H1 (cell line): Measurements from ENCODE around the gene RPS6KA2. TPM values are rescaled to one million over a fixed set of nuclear protein-coding genes. Genes with fewer than 3 reads are reported as not detected.

Source experiments
- CTCF ChIA-PET: fragments of 300-600 bp; sonication (Branson Sonifier 250); formaldehyde crosslinking; loops from one replicate; lab custom pipeline; 2021; ENCODE audit not compliant: partially characterized antibody; lab: Charles Lee
- POLR2A ChIA-PET: fragments of 300-600 bp; sonication (Branson Sonifier 250); formaldehyde crosslinking; loops from one replicate; lab custom pipeline; 2021; ENCODE audit warnings: inconsistent platforms; ENCODE audit not compliant: partially characterized antibody; lab: Charles Lee
- DNase-seq, 2 experiments: peaks; one replicate each; pipeline versions ENCODE4 v3.0.0 to v3.0.0-alpha.2; 2010 to 2022; ENCODE audit warnings: low spot score in 2 of 2, low read depth in 1 of 2, mixed read lengths in 1 of 2
- FAIRE-seq: peaks from 2 replicates; lab custom pipeline; 2011; peaks lifted over from hg19 to GRCh38; lab: Jason Lieb, UNC
- H2AFZ ChIP-seq: 2 replicates; pipeline ENCODE4 v1.8.1; 2012; ENCODE audit warnings: low read length, inconsistent platforms
- H2AK5ac ChIP-seq: 2 replicates; pipeline ENCODE4 v1.6.1; 2013; ENCODE audit warnings: low read depth, low read length
- H2BK120ac ChIP-seq: replicated peaks from 2 replicates; pipeline ENCODE3; 2013; ENCODE audit warnings: low read depth, low read length, inconsistent platforms
- H2BK12ac ChIP-seq: 2 replicates; pipeline ENCODE4 v1.6.1; 2013; ENCODE audit warnings: low read depth, low read length
- H2BK15ac ChIP-seq: 2 replicates; pipeline ENCODE4 v1.6.1; 2013; ENCODE audit warnings: low read length
- H2BK20ac ChIP-seq: 2 replicates; pipeline ENCODE4 v1.6.1; 2013; ENCODE audit warnings: low read length
- H2BK5ac ChIP-seq: 2 replicates; pipeline ENCODE4 v1.6.1; 2013; ENCODE audit warnings: low read depth, low read length
- H3K14ac ChIP-seq: 2 replicates; pipeline ENCODE4 v1.6.1; 2013; ENCODE audit warnings: inconsistent platforms; ENCODE audit not compliant: insufficient read length
- H3K18ac ChIP-seq: 2 replicates; pipeline ENCODE4 v1.6.1; 2013; ENCODE audit warnings: low read length; ENCODE audit errors: extremely low read depth
- H3K23ac ChIP-seq: 2 replicates; pipeline ENCODE4 v1.6.1; 2013; ENCODE audit warnings: inconsistent platforms; ENCODE audit not compliant: insufficient read length
- H3K23me2 ChIP-seq: 2 replicates; pipeline ENCODE4 v1.6.1; 2013; ENCODE audit warnings: low read depth, low read length
- H3K27ac ChIP-seq: 2 replicates; pipeline ENCODE4 v1.6.1; 2011; ENCODE audit warnings: low read depth, low read length, inconsistent platforms
- H3K27me3 ChIP-seq, 4 experiments: replicated peaks in 1 of 4; 1 replicate in 1 of 4; 2 replicates in 3 of 4; pipeline versions ENCODE4 v1.6.1 to v1.8.1; 2011 to 2013; ENCODE audit warnings: low read length in 3 of 4, mild to moderate bottlenecking in 3 of 4, inconsistent platforms in 2 of 4, mixed read lengths in 2 of 4, moderate library complexity in 1 of 4; ENCODE audit not compliant: control insufficient read depth in 3 of 4, insufficient read depth in 3 of 4; ENCODE audit errors: extremely low read depth in 1 of 4
- H3K36me3 ChIP-seq, 4 experiments: 2 replicates each; pipeline versions ENCODE4 v1.6.1 to v1.8.1; 2011 to 2013; ENCODE audit warnings: mild to moderate bottlenecking in 4 of 4, low read length in 3 of 4, moderate library complexity in 2 of 4, control low read depth in 1 of 4, inconsistent platforms in 1 of 4; ENCODE audit not compliant: insufficient read depth in 4 of 4, control insufficient read depth in 2 of 4
- H3K4ac ChIP-seq: replicated peaks from 2 replicates; pipeline ENCODE3; 2013; ENCODE audit warnings: low read length, low read depth, mixed read lengths, inconsistent platforms; ENCODE audit not compliant: insufficient read length
- H3K4me1 ChIP-seq, 4 experiments: replicated peaks in 1 of 4; 1 replicate in 1 of 4; 2 replicates in 3 of 4; pipeline versions ENCODE4 v1.6.1 to v1.8.1; 2011 to 2013; ENCODE audit warnings: low read length in 3 of 4, inconsistent platforms in 2 of 4, mixed read lengths in 1 of 4; ENCODE audit not compliant: insufficient read depth in 4 of 4, control insufficient read depth in 3 of 4
- H3K4me2 ChIP-seq, 2 experiments: 2 replicates each; pipeline versions ENCODE4 v1.6.1 to v1.8.1; 2011 to 2013; ENCODE audit warnings: low read depth in 2 of 2, low read length in 2 of 2, control low read depth in 1 of 2, inconsistent platforms in 1 of 2, mild to moderate bottlenecking in 1 of 2; ENCODE audit not compliant: insufficient read depth in 1 of 2
- H3K4me3 ChIP-seq, 4 experiments: fragments of 200-600, 300-600 bp in 1 of 4; sonication (generic), shearing (Covaris generic), sonication (Bioruptor Twin) in 1 of 4; 2 replicates each; pipeline versions ENCODE4 v1.5.1 to v1.8.1; 2011 to 2016; ENCODE audit warnings: low read length in 4 of 4, low read depth in 3 of 4, control low read depth in 2 of 4, inconsistent platforms in 2 of 4, mild to moderate bottlenecking in 2 of 4, mixed read lengths in 1 of 4, moderate library complexity in 1 of 4; ENCODE audit not compliant: insufficient read depth in 2 of 4; ENCODE audit errors: extremely low read depth in 1 of 4
- H3K56ac ChIP-seq: replicated peaks from 2 replicates; pipeline ENCODE3; 2013; ENCODE audit warnings: low read depth, mild to moderate bottlenecking, mixed read lengths, low read length, inconsistent platforms; ENCODE audit not compliant: insufficient read length
- H3K79me1 ChIP-seq: 2 replicates; pipeline ENCODE4 v1.6.1; 2013; ENCODE audit warnings: low read depth, low read length, control low read depth
- H3K79me2 ChIP-seq, 2 experiments: 2 replicates each; pipeline versions ENCODE4 v1.6.1 to v1.8.1; 2012 to 2013; ENCODE audit warnings: low read length in 2 of 2, mild to moderate bottlenecking in 2 of 2, inconsistent platforms in 1 of 2; ENCODE audit not compliant: insufficient read depth in 2 of 2, control insufficient read depth in 1 of 2
- H3K9ac ChIP-seq, 4 experiments: replicated peaks in 1 of 4; 1 replicate in 1 of 4; 2 replicates in 3 of 4; pipeline versions ENCODE4 v1.6.1 to v1.8.1; 2011 to 2013; ENCODE audit warnings: low read depth in 3 of 4, low read length in 3 of 4, control low read depth in 2 of 4, mild to moderate bottlenecking in 2 of 4, moderate library complexity in 2 of 4, inconsistent platforms in 1 of 4; ENCODE audit errors: extremely low read depth in 1 of 4
- H3K9me3 ChIP-seq, 2 experiments: 2 replicates each; pipeline versions ENCODE4 v1.6.1 to v1.8.1; 2012 to 2013; ENCODE audit warnings: mild to moderate bottlenecking in 2 of 2, moderate library complexity in 2 of 2, control low read depth in 1 of 2, inconsistent platforms in 1 of 2, low read depth in 1 of 2, low read length in 1 of 2, mixed read lengths in 1 of 2; ENCODE audit not compliant: insufficient read depth in 2 of 2
- H4K20me1 ChIP-seq, 2 experiments: replicated peaks in 1 of 2; 2 replicates each; pipeline versions ENCODE3 to v1.8.1; 2011 to 2013; ENCODE audit warnings: inconsistent platforms in 2 of 2, low read length in 2 of 2, mild to moderate bottlenecking in 1 of 2; ENCODE audit not compliant: insufficient read depth in 2 of 2, control insufficient read depth in 1 of 2
- H4K5ac ChIP-seq: 2 replicates; pipeline ENCODE4 v1.6.1; 2013; ENCODE audit warnings: low read length, low read depth, mixed read lengths, inconsistent platforms; ENCODE audit not compliant: insufficient read length
- H4K8ac ChIP-seq: 2 replicates; pipeline ENCODE4 v1.8.0; 2013; ENCODE audit warnings: mild to moderate bottlenecking, moderate library complexity, low read length, inconsistent platforms; ENCODE audit not compliant: insufficient read depth; ENCODE audit errors: extremely low read depth
- H4K91ac ChIP-seq: replicated peaks from 2 replicates; pipeline ENCODE3; 2013; ENCODE audit warnings: low read length, mixed read lengths, inconsistent platforms; ENCODE audit not compliant: insufficient read length
- ASH2L ChIP-seq: fragments of 200-600, 300-600 bp; sonication (generic); IDR thresholded peaks from one replicate; pipeline ENCODE4 v1.7.1; 2017; ENCODE audit warnings: low read length
- BRCA1 ChIP-seq: IDR thresholded peaks from 2 replicates; pipeline ENCODE4 v1.6.1; 2012; ENCODE audit warnings: low read depth, low read length, improper control_type of control experiment
- CHD1 ChIP-seq: IDR thresholded peaks from 2 replicates; pipeline ENCODE4 v1.6.1; 2012; ENCODE audit warnings: low read depth, low read length, improper control_type of control experiment
- GTF2F1 ChIP-seq: IDR thresholded peaks from 2 replicates; pipeline ENCODE4 v1.6.1; 2012; ENCODE audit warnings: low read depth, low read length, improper control_type of control experiment, borderline replicate concordance
- HDAC2 ChIP-seq, 2 experiments: fragments of 300-600 bp in 1 of 2; sonication (generic) in 1 of 2; IDR thresholded peaks; 2 replicates each; pipeline ENCODE4 v1.6.1; 2011 to 2012; ENCODE audit warnings: low read depth in 2 of 2, low read length in 2 of 2, mild to moderate bottlenecking in 2 of 2, moderate library complexity in 2 of 2, borderline replicate concordance in 1 of 2, inconsistent platforms in 1 of 2
- NANOG ChIP-seq: IDR thresholded peaks from 2 replicates; pipeline ENCODE4 v1.6.1; 2011; ENCODE audit warnings: low read length, low read depth, mild to moderate bottlenecking, inconsistent platforms; ENCODE audit not compliant: insufficient read depth, poor library complexity, severe bottlenecking
- SAP30 ChIP-seq: fragments of 300-600 bp; sonication (generic); IDR thresholded peaks from 2 replicates; pipeline ENCODE4 v1.7.1; 2012; ENCODE audit warnings: low read length, moderate library complexity, mild to moderate bottlenecking, inconsistent platforms; ENCODE audit not compliant: insufficient read depth, insufficient replicate concordance
- SP2 ChIP-seq: IDR thresholded peaks from 2 replicates; pipeline ENCODE4 v1.6.1; 2012; ENCODE audit warnings: mild to moderate bottlenecking, low read length, inconsistent platforms
- SUZ12 ChIP-seq: fragments of 200-600 bp; sonication (generic); IDR thresholded peaks from 2 replicates; pipeline ENCODE4 v1.6.1; 2012; ENCODE audit warnings: mild to moderate bottlenecking, inconsistent platforms, low read length, moderate library complexity, mixed read lengths
- TAF1 ChIP-seq: IDR thresholded peaks from 2 replicates; pipeline ENCODE4 v1.6.1; 2011; ENCODE audit warnings: mild to moderate bottlenecking, low read depth, low read length
- ZNF274 ChIP-seq: IDR thresholded peaks from 2 replicates; pipeline ENCODE4 v1.7.0; 2012; ENCODE audit warnings: low read length, borderline replicate concordance; ENCODE audit errors: extremely low read depth
- WGBS, 2 experiments: shearing (Covaris generic) in 1 of 2; methylation state at CpG; one replicate each; pipeline versions ENCODE4 v1.1.6 to v1.1.7; 2013 to 2015; ENCODE audit warnings: low lambda C conversion rate in 2 of 2, mixed read lengths in 2 of 2, inconsistent platforms in 1 of 2, low coverage in 1 of 2, missing lambda C conversion rate in 1 of 2; ENCODE audit not compliant: insufficient replicate concordance in 2 of 2, insufficient coverage in 1 of 2, insufficient read length in 1 of 2; ENCODE audit errors: extremely low coverage in 1 of 2, missing lambda C conversion rate in 1 of 2; 5-methylcytosine and 5-hydroxymethylcytosine counted together
- polyA plus RNA-seq, 7 experiments: library from polyadenylated mRNA; depleted of rRNA in 3 of 7; stranded (reverse) in 5 of 7; unstranded in 2 of 7; fragments of >200 nt in 5 of 7; fragments of 200-250 nt in 2 of 7; gene quantifications; 1 replicate in 5 of 7; 2 replicates in 1 of 7; 4 replicates in 1 of 7; pipeline versions ENCODE4 v1.2.1 to v1.2.3, GENCODE V29; 2011 to 2013; ENCODE audit warnings: missing spikeins in 2 of 7, mixed read lengths in 2 of 7
- total RNA-seq: library from RNA; stranded (reverse); fragmentation: NEBNext Ultra II Directional; extraction: Animal tissue kit (Norgen Biotek cat#: 25700); gene quantifications from 2 replicates; pipeline ENCODE4 v1.2.1, GENCODE V29; 2021
- TF ChIP-seq, protein P1 (sequence below): IDR thresholded peaks from 2 replicates; pipeline ENCODE4 v1.6.1; 2012; ENCODE audit warnings: inconsistent platforms

Gene RPS6KA2
- total and polyA plus RNA-seq, 2 of the 8 experiments (the other 6 are each of a cell fraction or from before 2014, with no cell fraction given), result 8.8 to 25.7 TPM

GRCh38 chr6:166640342-166641043 is 13.4 kb upstream of the RPS6KA2 start:
- Histone ChIP-seq H3K9ac (no peak overlapping the region; a peak in 1 of 7 replicates), H2AK5ac (no peak overlapping the region), H3K56ac (no peak overlapping the region), H2AFZ (no peak overlapping the region), H2BK12ac (no peak overlapping the region), H2BK120ac (no peak overlapping the region), H3K79me1 (no peaks in the 10 kb centered on the region), H3K14ac (no peak overlapping the region), H3K4me1 (peaks cover 2 to 8% (median 6%) of the 10 kb centered on the region in 4 experiments; a peak in 4 of 7 replicates), H3K4ac (no peak overlapping the region), H3K9me3 (no peaks in the 10 kb centered on the region), H4K91ac (no peak overlapping the region), H3K79me2 (no peaks in the 10 kb centered on the region), H3K4me2 (no peak overlapping the region), H4K20me1 (no peaks in the 10 kb centered on the region), H3K4me3 (no peak overlapping the region), H3K18ac (no peak overlapping the region), H3K27me3 (no peaks in the 10 kb centered on the region), H3K36me3 (no peaks in the 10 kb centered on the region), H4K8ac (no peak overlapping the region), H3K27ac (no peak overlapping the region), H3K23ac (no peak overlapping the region), H4K5ac (no peak overlapping the region), H2BK5ac (no peak overlapping the region), H3K23me2 (no peaks in the 10 kb centered on the region), H2BK15ac (no peak overlapping the region), H2BK20ac (0 out of 2 replicates have a peak overlapping the region, but pooled peaks have one; percentile 21)
- DNase-seq (no peak), FAIRE-seq (no peak)
- WGBS, 2 experiments, result 79% methylated on average over 19 of the region's 19 CpGs; no CpG with 5 or more reads in 1 of the 2 experiments
- TF ChIP-seq SP2 (no peak), CHD1 (no peak), BRCA1 (no peak), ASH2L (no peak), SAP30 (no peak), HDAC2 (IDR thresholded peaks at IDR 0.05; ENCODE audit: borderline replicate concordance in 1 of 2, low read depth in 2 of 2, low read length in 2 of 2) (no peak), TAF1 (no peak), SUZ12 (no peak), NANOG (no peak), GTF2F1 (no peak), ZNF274 (no peak)
- TF ChIP-seq, protein P1, sequence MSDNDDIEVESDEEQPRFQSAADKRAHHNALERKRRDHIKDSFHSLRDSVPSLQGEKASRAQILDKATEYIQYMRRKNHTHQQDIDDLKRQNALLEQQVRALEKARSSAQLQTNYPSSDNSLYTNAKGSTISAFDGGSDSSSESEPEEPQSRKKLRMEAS, result no peak
- CTCF ChIA-PET, result interaction anchor here (0.6 to 1.4 kb wide), 5 partner anchors 10 to 135 kb away, joined by 3 to 5 read pairs (median 3); no protein-coding TSS in a partner anchor
- POLR2A ChIA-PET, result interaction anchor here (1.1 kb wide), 1 partner anchor 14 kb away, joined by 6 read pairs; the partner anchor contains the start of gene RPS6KA2
